Measurements from ENCODE around the gene CCNJL.

The CCNJL gene

DNA sequence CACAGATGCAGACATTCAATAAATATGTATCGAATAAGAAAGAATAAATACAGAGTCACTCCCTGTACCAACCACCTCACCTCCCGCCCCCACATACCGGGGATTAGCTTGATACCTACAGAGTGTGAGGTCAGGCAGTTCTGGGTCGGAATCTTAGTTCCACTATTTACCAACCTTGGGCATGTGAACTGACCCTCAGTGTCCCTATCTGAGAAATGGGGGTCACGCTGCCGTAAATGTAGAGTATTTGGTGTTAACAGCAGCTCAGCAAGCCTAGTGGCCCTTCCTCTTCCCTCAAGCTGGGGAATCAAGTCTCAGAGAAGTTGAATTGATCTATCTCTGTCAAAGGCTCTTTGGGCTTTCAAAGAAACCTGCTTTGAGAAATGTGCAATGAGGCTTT is 25.4 kb downstream of the CCNJL start:
- Histone ChIP-seq H3K9me3 (ENCODE audit: control insufficient read depth, insufficient read depth, low read length) (no peaks in the 10 kb centered on the region), H3K27me3 (ENCODE audit: control insufficient read depth, low read length) (peaks cover 6% of the 10 kb centered on the region; the same call in 1 of the 2 replicates), H3K9me2 (replicated peaks; ENCODE audit: control insufficient read depth, low read length) (no peaks in the 10 kb centered on the region), H3F3A (ENCODE audit: control insufficient read depth, insufficient read depth) (no peaks in the 10 kb centered on the region), H4K20me1 (ENCODE audit: control insufficient read depth, insufficient read depth, low read depth, low read length) (no peaks in the 10 kb centered on the region), H3K27ac (ENCODE audit: low read depth, low read length) (no peak overlapping the region), H3K4me2 (ENCODE audit: low read length) (no peak overlapping the region), H3K4me1 (ENCODE audit: control insufficient read depth, low read length) (no peaks in the 10 kb centered on the region), H3K79me2 (ENCODE audit: control insufficient read depth, low read length) (no peaks in the 10 kb centered on the region), H3K36me3 (ENCODE audit: control insufficient read depth, low read length) (no peaks in the 10 kb centered on the region), H3K4me3 (ENCODE audit: low read length) (no peak overlapping the region)
- TF ChIP-seq EZH2phosphoT487 (IDR thresholded peaks at IDR 0.05; ENCODE audit: borderline replicate concordance, low read length): no peak
- TF ChIP-seq, protein P1, sequence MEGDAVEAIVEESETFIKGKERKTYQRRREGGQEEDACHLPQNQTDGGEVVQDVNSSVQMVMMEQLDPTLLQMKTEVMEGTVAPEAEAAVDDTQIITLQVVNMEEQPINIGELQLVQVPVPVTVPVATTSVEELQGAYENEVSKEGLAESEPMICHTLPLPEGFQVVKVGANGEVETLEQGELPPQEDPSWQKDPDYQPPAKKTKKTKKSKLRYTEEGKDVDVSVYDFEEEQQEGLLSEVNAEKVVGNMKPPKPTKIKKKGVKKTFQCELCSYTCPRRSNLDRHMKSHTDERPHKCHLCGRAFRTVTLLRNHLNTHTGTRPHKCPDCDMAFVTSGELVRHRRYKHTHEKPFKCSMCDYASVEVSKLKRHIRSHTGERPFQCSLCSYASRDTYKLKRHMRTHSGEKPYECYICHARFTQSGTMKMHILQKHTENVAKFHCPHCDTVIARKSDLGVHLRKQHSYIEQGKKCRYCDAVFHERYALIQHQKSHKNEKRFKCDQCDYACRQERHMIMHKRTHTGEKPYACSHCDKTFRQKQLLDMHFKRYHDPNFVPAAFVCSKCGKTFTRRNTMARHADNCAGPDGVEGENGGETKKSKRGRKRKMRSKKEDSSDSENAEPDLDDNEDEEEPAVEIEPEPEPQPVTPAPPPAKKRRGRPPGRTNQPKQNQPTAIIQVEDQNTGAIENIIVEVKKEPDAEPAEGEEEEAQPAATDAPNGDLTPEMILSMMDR (IDR thresholded peaks at IDR 0.05; ENCODE audit: low read depth, low read length, poor library complexity, severe bottlenecking): no peak

DNA sequence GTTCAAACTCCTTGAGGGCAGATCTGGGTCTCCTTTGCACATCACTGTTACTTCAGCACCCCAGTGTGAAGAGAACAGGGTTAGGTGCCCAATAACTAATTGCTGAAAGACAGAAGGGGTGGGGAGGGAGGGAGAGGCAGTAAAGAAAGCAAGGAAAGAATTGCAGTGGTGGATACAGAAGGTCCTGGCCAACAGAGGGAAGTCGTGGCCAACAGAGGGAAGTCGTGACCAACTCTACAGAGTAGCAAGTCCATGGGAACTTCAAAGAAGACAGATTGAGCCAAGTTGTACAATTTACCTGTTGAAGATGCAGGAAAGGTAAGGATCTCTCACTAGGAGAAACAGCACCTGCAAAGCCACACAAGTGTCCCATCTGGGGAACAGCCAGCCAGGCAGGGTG is 27.0 kb downstream of the CCNJL start:
- Histone ChIP-seq H3K27ac (ENCODE audit: low read depth, low read length) (no peak overlapping the region), H3K9me3 (ENCODE audit: control insufficient read depth, insufficient read depth, low read length) (no peaks in the 10 kb centered on the region), H3K36me3 (ENCODE audit: control insufficient read depth, low read length) (no peaks in the 10 kb centered on the region), H3K4me1 (ENCODE audit: control insufficient read depth, low read length) (no peaks in the 10 kb centered on the region), H3K4me2 (ENCODE audit: low read length) (no peak overlapping the region), H3K4me3 (ENCODE audit: low read length) (no peak overlapping the region), H3K79me2 (ENCODE audit: control insufficient read depth, low read length) (no peaks in the 10 kb centered on the region), H3K9me2 (replicated peaks; ENCODE audit: control insufficient read depth, low read length) (no peaks in the 10 kb centered on the region), H3K27me3 (ENCODE audit: control insufficient read depth, low read length) (peaks cover 11% of the 10 kb centered on the region; the same call in 1 of the 2 replicates), H3F3A (ENCODE audit: control insufficient read depth, insufficient read depth) (no peaks in the 10 kb centered on the region), H4K20me1 (ENCODE audit: control insufficient read depth, insufficient read depth, low read depth, low read length) (no peaks in the 10 kb centered on the region)
- no peak for TF ChIP-seq EZH2phosphoT487 (IDR thresholded peaks at IDR 0.05; ENCODE audit: borderline replicate concordance, low read length)
- TF ChIP-seq, protein P1 (IDR thresholded peaks at IDR 0.05; ENCODE audit: low read depth, low read length, poor library complexity, severe bottlenecking): no peak

DNA sequence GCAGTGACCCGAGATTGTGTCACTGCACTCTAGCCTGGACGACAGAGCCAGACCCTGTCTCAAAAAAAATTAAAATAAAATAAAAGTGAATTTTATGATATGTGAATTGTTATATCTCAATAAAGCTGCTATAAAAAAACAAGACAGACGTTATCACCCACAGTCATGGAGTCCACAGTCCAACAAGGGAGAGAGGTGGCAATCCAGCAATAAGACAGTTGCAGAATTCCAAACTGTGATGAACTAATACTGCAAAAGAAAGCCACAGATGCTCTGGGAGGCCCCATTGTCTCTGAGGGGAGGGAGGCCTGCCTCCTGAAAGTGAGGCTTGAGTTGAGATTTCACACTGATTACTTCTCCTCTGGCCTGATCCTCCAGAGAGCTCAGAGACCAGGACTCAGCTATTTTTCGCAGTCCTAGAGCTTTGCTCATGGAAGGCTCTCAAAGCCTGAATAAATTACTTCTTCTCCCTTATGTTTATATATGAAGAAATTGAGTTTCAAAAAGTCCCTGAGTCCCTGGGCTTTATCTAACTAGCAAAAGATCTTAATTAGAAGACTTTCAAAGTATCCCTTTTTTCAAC is 28.0 kb downstream of the CCNJL start:
- Histone ChIP-seq H3K9me2 (replicated peaks; ENCODE audit: control insufficient read depth, low read length) (no peaks in the 10 kb centered on the region), H3K36me3 (ENCODE audit: control insufficient read depth, low read length) (no peaks in the 10 kb centered on the region), H3F3A (ENCODE audit: control insufficient read depth, insufficient read depth) (no peaks in the 10 kb centered on the region), H4K20me1 (ENCODE audit: control insufficient read depth, insufficient read depth, low read depth, low read length) (no peaks in the 10 kb centered on the region), H3K9me3 (ENCODE audit: control insufficient read depth, insufficient read depth, low read length) (no peaks in the 10 kb centered on the region), H3K79me2 (ENCODE audit: control insufficient read depth, low read length) (no peaks in the 10 kb centered on the region), H3K27ac (ENCODE audit: low read depth, low read length) (no peak overlapping the region), H3K4me1 (ENCODE audit: control insufficient read depth, low read length) (no peaks in the 10 kb centered on the region), H3K4me2 (ENCODE audit: low read length) (no peak overlapping the region), H3K4me3 (ENCODE audit: low read length) (no peak overlapping the region), H3K27me3 (ENCODE audit: control insufficient read depth, low read length) (peaks cover 11% of the 10 kb centered on the region; the same call in 1 of the 2 replicates)
- TF ChIP-seq, protein P1 (IDR thresholded peaks at IDR 0.05; ENCODE audit: low read depth, low read length, poor library complexity, severe bottlenecking): no peak
- TF ChIP-seq EZH2phosphoT487 (IDR thresholded peaks at IDR 0.05; ENCODE audit: borderline replicate concordance, low read length): no peak

Measured in DOHH2 (cell line).